Neural progenitor cell (in vitro differentiated cells): Measurements from ENCODE around the gene CAPN12. TPM values are rescaled to one million over a fixed set of nuclear protein-coding genes. Genes with fewer than 3 reads are reported as not detected.

ENCODE experiments used
- DNase-seq: peaks from one replicate; pipeline ENCODE4 v3.0.0-alpha.2; 2016; ENCODE audit warnings: low spot score
- H2AFZ ChIP-seq: fragments of 200-600 bp; sonication (generic); replicated peaks from 2 replicates; pipeline ENCODE4 v1.6.1; 2016; ENCODE audit warnings: antibody characterized with exemption
- H3F3A ChIP-seq: fragments of 200-600 bp; sonication (generic); 2 replicates; pipeline ENCODE4 v1.6.1; 2016; ENCODE audit warnings: antibody characterized with exemption, low read depth
- H3K27ac ChIP-seq: fragments of 200-600 bp; sonication (generic); 2 replicates; pipeline ENCODE4 v1.5.1; 2016; ENCODE audit warnings: mild to moderate bottlenecking
- H3K27me3 ChIP-seq: fragments of 200-600 bp; sonication (generic); 2 replicates; pipeline ENCODE4 v1.6.1; 2016; ENCODE audit warnings: mild to moderate bottlenecking, moderate library complexity
- H3K36me3 ChIP-seq: fragments of 200-600 bp; sonication (generic); 2 replicates; pipeline ENCODE4 v1.5.1; 2016
- H3K4me1 ChIP-seq: fragments of 200-600 bp; sonication (generic); 2 replicates; pipeline ENCODE4 v1.6.1; 2016; ENCODE audit warnings: mixed run types
- H3K4me2 ChIP-seq: fragments of 200-600 bp; sonication (generic); 2 replicates; pipeline ENCODE4 v1.6.1; 2016
- H3K4me3 ChIP-seq: fragments of 200-600 bp; sonication (generic); 2 replicates; pipeline ENCODE4 v1.5.1; 2016
- H3K79me2 ChIP-seq: fragments of 200-600 bp; sonication (generic); 2 replicates; pipeline ENCODE4 v1.6.1; 2016; ENCODE audit warnings: low read depth
- H3K9ac ChIP-seq: fragments of 200-600 bp; sonication (generic); 2 replicates; pipeline ENCODE4 v1.6.1; 2016
- H3K9me3 ChIP-seq: fragments of 200-600 bp; sonication (generic); 2 replicates; pipeline ENCODE4 v1.5.1; 2016; ENCODE audit warnings: low read depth
- H4K20me1 ChIP-seq: fragments of 200-600 bp; sonication (generic); 2 replicates; pipeline ENCODE4 v1.6.1; 2016; ENCODE audit warnings: low read depth
- H3K27ac Mint-ChIP-seq: 3 replicates; pipeline ENCODE4 v1.8.0; 2021; ENCODE audit warnings: mixed read lengths
- H3K27me3 Mint-ChIP-seq: 2 replicates; pipeline ENCODE4 v1.8.0; 2022; ENCODE audit warnings: low read depth, mild to moderate bottlenecking, inconsistent platforms, moderate library complexity, mixed read lengths; ENCODE audit not compliant: insufficient read depth
- H3K36me3 Mint-ChIP-seq: 3 replicates; pipeline ENCODE4 v1.8.0; 2021; ENCODE audit warnings: mixed read lengths
- H3K4me1 Mint-ChIP-seq: 3 replicates; pipeline ENCODE4 v1.8.0; 2021; ENCODE audit warnings: mixed read lengths
- H3K4me3 Mint-ChIP-seq: 3 replicates; pipeline ENCODE4 v1.8.0; 2021; ENCODE audit warnings: mild to moderate bottlenecking, moderate library complexity, mixed read lengths
- H3K9me3 Mint-ChIP-seq: 3 replicates; pipeline ENCODE4 v1.8.0; 2020; ENCODE audit warnings: mixed read lengths
- EZH2 ChIP-seq: fragments of 200-600 bp; sonication (generic); IDR thresholded peaks from 2 replicates; pipeline ENCODE4 v1.6.1; 2017; ENCODE audit warnings: antibody characterized with exemption, mild to moderate bottlenecking, moderate library complexity
- EZH2phosphoT487 ChIP-seq: fragments of 200-600 bp; sonication (generic); IDR thresholded peaks from 2 replicates; pipeline ENCODE4 v1.6.1; 2017; ENCODE audit warnings: antibody characterized with exemption
- total RNA-seq: library from RNA; depleted of rRNA; stranded (reverse); fragments of >200 nt; gene quantifications from 2 replicates; pipeline ENCODE4 v1.2.3, GENCODE V29; 2015; ENCODE audit warnings: low replicate concordance
- TF ChIP-seq, protein P1 (sequence below): fragments of 200-600 bp; sonication (generic); IDR thresholded peaks from 2 replicates; pipeline ENCODE4 v1.5.1; 2017; ENCODE audit warnings: antibody characterized with exemption, mild to moderate bottlenecking

CAPN12 gene
- total RNA-seq, 1 donor from 2014 or later = 1.0 TPM

DNA sequence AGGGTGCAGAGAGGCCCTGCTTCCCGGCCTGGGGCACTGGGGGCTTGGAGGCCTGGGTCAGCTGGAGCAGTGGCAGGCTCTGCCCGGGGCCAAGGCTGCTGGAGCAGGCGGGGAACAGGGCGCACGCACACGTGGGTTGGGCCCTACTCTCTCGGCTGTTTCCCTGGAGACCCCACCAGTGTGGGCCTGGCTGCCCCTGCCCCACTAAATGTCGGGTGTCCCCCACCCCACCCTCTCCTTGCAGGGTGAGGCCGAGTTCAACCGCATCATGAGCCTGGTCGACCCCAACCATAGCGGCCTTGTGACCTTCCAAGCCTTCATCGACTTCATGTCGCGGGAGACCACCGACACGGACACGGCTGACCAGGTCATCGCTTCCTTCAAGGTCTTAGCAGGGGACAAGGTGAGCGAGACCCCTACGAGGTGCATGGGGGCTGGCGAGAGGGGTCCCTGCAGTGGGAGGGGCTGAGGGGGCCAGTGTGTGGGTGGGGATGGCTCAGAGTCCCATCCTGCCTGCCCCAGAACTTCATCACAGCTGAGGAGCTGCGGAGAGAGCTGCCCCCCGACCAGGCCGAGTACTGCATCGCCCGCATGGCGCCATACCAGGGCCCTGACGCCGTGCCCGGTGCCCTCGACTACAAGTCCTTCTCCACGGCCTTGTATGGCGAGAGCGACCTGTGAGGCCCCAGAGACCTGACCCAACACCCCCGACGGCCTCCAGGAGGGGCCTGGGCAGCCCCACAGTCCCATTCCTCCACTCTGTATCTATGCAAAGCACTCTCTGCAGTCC is 15.3 kb downstream of the CAPN12 start:
- Histone ChIP-seq H3K36me3 (no peaks in the 10 kb centered on the region), H3K27ac (no peak overlapping the region), H3K9ac (no peak overlapping the region), H3K4me2 (no peak overlapping the region), H3K79me2 (no peaks in the 10 kb centered on the region), H3K4me1 (no peaks in the 10 kb centered on the region), H3K9me3 (no peaks in the 10 kb centered on the region), H4K20me1 (peaks cover 6% of the 10 kb centered on the region), H3K4me3 (no peak overlapping the region), H2AFZ (no peak overlapping the region), H3F3A (peaks cover 12% of the 10 kb centered on the region), H3K27me3 (no peaks in the 10 kb centered on the region)
- Mint-ChIP-seq H3K4me3 (no peak overlapping the region), H3K27me3 (peaks cover 5% of the 10 kb centered on the region), H3K4me1 (peaks cover 5% of the 10 kb centered on the region), H3K9me3 (no peaks in the 10 kb centered on the region), H3K27ac (no peak overlapping the region), H3K36me3 (peaks cover 11% of the 10 kb centered on the region)
- no peak for DNase-seq
- TF ChIP-seq, protein P1, sequence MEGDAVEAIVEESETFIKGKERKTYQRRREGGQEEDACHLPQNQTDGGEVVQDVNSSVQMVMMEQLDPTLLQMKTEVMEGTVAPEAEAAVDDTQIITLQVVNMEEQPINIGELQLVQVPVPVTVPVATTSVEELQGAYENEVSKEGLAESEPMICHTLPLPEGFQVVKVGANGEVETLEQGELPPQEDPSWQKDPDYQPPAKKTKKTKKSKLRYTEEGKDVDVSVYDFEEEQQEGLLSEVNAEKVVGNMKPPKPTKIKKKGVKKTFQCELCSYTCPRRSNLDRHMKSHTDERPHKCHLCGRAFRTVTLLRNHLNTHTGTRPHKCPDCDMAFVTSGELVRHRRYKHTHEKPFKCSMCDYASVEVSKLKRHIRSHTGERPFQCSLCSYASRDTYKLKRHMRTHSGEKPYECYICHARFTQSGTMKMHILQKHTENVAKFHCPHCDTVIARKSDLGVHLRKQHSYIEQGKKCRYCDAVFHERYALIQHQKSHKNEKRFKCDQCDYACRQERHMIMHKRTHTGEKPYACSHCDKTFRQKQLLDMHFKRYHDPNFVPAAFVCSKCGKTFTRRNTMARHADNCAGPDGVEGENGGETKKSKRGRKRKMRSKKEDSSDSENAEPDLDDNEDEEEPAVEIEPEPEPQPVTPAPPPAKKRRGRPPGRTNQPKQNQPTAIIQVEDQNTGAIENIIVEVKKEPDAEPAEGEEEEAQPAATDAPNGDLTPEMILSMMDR = no peak
- TF ChIP-seq EZH2phosphoT487 = no peak
- TF ChIP-seq EZH2 = no peak

DNA sequence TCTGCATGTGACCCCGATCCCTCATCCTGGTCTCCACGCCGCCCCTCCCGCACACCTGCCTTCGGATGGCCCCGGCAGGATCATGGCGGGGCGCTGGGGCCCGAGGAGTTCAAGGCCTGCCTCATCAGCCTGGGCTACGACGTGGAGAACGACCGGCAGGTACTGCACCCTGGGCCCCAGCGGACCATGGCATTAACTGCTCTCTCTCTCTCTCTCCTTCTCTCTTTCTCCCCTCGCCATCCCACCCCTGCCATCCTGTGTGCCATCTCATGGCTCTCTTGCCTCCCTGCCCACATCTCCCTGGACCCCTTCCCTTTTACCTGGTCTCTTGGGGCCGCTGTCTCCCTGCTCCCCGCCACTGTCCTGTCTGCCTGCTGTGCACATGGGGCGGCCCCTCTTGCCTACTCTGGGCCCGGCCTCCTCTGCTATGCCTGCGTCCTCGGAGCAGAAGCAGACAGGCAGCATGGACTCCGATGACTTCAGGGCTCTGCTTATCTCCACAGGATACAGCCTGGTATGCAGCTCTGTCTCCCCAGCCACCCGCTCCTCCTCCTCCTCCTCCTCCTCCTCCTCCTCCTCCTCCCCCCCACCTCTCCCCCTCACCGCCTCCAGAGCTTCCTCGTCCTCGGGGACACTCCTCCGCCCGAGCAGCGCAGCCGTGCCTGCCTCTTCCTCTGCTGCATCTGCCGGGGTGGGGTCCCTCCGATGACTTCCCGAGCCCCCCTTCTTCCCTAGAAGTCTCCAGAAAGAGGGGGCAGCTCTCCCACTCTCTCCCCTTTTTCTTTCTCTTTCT is 16.2 kb downstream of the CAPN12 start:
- Mint-ChIP-seq H3K9me3 (no peaks in the 10 kb centered on the region), H3K27me3 (peaks cover 5% of the 10 kb centered on the region), H3K36me3 (peaks cover 11% of the 10 kb centered on the region), H3K27ac (no peak overlapping the region), H3K4me3 (no peak overlapping the region), H3K4me1 (peaks cover 5% of the 10 kb centered on the region)
- TF ChIP-seq EZH2 = no peak
- Histone ChIP-seq H3F3A (peaks cover 12% of the 10 kb centered on the region), H3K4me3 (no peak overlapping the region), H3K4me2 (no peak overlapping the region), H3K4me1 (no peaks in the 10 kb centered on the region), H3K27ac (no peak overlapping the region), H3K9ac (no peak overlapping the region), H3K27me3 (no peaks in the 10 kb centered on the region), H3K9me3 (no peaks in the 10 kb centered on the region), H4K20me1 (peaks cover 6% of the 10 kb centered on the region), H2AFZ (no peak overlapping the region), H3K79me2 (no peaks in the 10 kb centered on the region), H3K36me3 (no peaks in the 10 kb centered on the region)
- no peak for DNase-seq

DNA sequence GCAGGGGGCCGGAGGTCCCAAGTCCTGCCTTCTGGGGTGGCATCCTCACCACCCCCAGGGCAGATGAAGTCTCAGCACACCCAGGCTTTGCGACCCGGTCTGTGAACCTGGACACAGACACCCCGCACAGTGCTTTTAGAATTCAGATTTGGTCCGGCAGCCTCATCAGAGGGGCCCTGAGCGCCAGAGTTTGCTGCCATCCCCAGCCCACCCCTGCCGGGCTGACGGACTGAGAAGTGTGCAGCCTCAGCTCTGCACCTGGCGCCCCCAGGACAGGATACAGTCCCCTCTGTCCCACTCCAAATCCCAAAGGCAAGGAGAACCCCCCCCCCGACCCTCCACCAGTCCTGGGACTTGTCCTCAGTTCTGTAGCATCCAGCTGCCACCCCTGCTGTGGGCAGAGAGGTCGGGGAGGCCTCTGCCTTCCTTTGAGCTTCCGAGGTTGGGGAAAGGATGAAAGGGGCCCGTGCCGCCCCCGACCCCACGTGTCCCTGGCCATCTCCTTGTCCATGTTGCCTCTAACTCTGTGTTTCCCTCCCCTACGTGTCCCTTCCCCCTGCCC is 16.9 kb downstream of the CAPN12 start:
- H3K79me2 ChIP-seq = no peaks in the 10 kb centered on the region
- peaks cover 8% of the 10 kb centered on the region for H3F3A ChIP-seq
- Mint-ChIP-seq H3K27me3 (peaks cover 5% of the 10 kb centered on the region), H3K27ac (no peak overlapping the region), H3K4me1 (peaks cover 5% of the 10 kb centered on the region), H3K36me3 (peaks cover 11% of the 10 kb centered on the region), H3K4me3 (no peak overlapping the region), H3K9me3 (no peaks in the 10 kb centered on the region)
- peaks cover 6% of the 10 kb centered on the region for H4K20me1 ChIP-seq
- no peak overlapping the region for H3K9ac ChIP-seq
- no peak overlapping the region for H3K4me2 ChIP-seq
- H3K36me3 ChIP-seq = no peaks in the 10 kb centered on the region
- H3K9me3 ChIP-seq = no peaks in the 10 kb centered on the region
- no peak overlapping the region for H3K4me3 ChIP-seq
- no peak overlapping the region for H2AFZ ChIP-seq
- no peaks in the 10 kb centered on the region for H3K27me3 ChIP-seq
- TF ChIP-seq EZH2 (no peak), EZH2phosphoT487 (no peak)
- TF ChIP-seq, protein P1 = no peak
- no peak overlapping the region for H3K27ac ChIP-seq
- H3K4me1 ChIP-seq = no peaks in the 10 kb centered on the region
- DNase-seq = no peak
